Measurements from ENCODE around the gene NUB1. TPM values are rescaled to one million over a fixed set of nuclear protein-coding genes. Genes with fewer than 3 reads are reported as not detected.

The NUB1 gene
- total RNA-seq, 4 donors from 2014 or later = 45.9 to 59.1 (median 53.0) TPM

DNA sequence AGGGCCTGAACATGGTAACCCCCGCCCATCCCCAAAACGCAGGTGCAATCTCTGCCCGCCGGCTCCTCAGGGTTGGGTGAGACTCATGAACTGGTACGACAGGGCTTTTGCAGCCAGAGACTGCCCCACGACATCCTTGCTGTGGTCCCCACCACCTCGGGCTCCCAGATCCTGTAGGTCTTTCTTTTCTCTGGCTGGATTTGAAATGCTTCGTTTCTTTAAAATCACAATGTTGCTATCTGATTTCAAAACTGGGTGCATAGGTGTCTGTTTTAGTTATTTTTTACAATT is 46.3 kb downstream of the NUB1 start:
- H3K4me3 ChIP-seq = no peak overlapping the region
- TF ChIP-seq, protein P1, sequence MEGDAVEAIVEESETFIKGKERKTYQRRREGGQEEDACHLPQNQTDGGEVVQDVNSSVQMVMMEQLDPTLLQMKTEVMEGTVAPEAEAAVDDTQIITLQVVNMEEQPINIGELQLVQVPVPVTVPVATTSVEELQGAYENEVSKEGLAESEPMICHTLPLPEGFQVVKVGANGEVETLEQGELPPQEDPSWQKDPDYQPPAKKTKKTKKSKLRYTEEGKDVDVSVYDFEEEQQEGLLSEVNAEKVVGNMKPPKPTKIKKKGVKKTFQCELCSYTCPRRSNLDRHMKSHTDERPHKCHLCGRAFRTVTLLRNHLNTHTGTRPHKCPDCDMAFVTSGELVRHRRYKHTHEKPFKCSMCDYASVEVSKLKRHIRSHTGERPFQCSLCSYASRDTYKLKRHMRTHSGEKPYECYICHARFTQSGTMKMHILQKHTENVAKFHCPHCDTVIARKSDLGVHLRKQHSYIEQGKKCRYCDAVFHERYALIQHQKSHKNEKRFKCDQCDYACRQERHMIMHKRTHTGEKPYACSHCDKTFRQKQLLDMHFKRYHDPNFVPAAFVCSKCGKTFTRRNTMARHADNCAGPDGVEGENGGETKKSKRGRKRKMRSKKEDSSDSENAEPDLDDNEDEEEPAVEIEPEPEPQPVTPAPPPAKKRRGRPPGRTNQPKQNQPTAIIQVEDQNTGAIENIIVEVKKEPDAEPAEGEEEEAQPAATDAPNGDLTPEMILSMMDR (IDR thresholded peaks at IDR 0.05) = no peak
- no peak for TF ChIP-seq POLR2A (IDR thresholded peaks at IDR 0.05; ENCODE audit: low read depth)
- TF ChIP-seq POLR2AphosphoS5 (IDR thresholded peaks at IDR 0.05) = no peak
- TF ChIP-seq EP300 (IDR thresholded peaks at IDR 0.05) = no peak
- intact Hi-C loops (cut with DNase I) = no loop called here
- no peaks in the 10 kb centered on the region for H3K9me3 ChIP-seq
- H3K4me1 ChIP-seq = no peaks in the 10 kb centered on the region
- DNase-seq (ENCODE audit: extremely low spot score) = no peak
- H3K27me3 ChIP-seq = peaks cover 0 to 38% (median 3%) of the 10 kb centered on the region in 4 donors
- H3K27ac ChIP-seq (replicated peaks in 1 of 4) = no peak overlapping the region
- WGBS = 94% methylated on average over 8 of the region's 8 CpGs
- no peaks in the 10 kb centered on the region for H3K36me3 ChIP-seq

DNA sequence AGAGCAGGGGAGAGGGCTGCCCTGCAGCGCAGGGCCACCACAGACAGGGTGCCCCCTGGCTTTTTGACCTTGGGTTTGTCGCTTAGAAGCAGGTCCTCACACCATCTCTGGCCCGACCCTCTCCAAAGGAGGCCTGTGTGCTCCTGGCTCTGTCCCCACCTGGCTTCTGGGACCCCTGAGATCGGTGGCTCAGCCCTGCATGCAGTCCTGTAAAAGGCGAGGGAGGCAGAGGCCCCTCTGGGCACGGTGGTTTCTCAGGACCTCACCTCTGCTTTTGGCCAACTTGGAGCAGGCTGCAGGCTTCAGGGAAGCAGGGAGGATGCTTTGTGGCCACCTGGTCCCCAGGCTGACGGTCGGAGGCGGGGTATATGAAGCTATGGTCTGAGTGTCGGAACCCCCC is 46.8 kb downstream of the NUB1 start:
- DNase-seq (ENCODE audit: extremely low spot score) = no peak
- Histone ChIP-seq H3K27me3 (peaks cover 0 to 38% (median under 1%) of the 10 kb centered on the region in 4 donors), H3K9me3 (no peaks in the 10 kb centered on the region), H3K36me3 (no peaks in the 10 kb centered on the region), H3K27ac (replicated peaks in 1 of 4) (no peak overlapping the region), H3K4me3 (no peak overlapping the region), H3K4me1 (no peaks in the 10 kb centered on the region)
- intact Hi-C loops (cut with DNase I) = no loop called here
- 95% methylated on average over 10 of the region's 10 CpGs for WGBS
- no peak for TF ChIP-seq POLR2AphosphoS5 (IDR thresholded peaks at IDR 0.05)
- no peak for TF ChIP-seq EP300 (IDR thresholded peaks at IDR 0.05)
- TF ChIP-seq, protein P1 (IDR thresholded peaks at IDR 0.05) = no peak
- TF ChIP-seq POLR2A (IDR thresholded peaks at IDR 0.05; ENCODE audit: low read depth) = no peak

DNA sequence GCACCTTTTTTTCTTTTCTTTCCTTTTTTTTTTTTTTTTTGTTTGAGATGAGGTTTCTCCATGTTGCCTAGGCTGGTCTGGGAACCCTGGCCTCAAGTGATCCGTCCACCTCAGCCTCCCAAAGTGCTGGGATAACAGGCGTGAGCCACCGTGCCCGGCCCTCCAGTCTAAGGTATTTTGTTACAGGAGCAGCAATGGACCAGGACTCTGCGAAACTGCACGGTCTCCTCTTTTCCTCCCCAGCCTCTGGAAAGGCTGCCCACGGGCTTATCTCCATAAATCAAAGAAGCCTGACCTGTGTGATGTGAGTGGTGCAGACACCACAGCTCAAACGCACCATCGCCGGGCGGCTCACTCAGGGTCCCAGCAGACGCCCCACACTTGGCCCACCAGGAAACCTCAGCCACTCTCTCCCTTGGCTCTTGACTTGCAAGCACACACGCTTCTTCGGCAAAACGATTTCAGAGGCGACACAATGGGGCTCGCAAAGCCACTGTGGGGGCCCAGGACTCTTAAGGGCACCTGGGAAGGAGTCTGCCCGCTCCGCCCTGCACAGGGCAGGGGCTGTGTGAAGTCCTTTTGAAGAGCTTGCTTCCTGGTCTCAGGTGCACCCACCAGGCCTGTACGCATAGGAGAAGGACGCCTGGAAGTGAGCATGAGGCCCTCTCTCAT is 47.6 kb downstream of the NUB1 start:
- H3K4me3 ChIP-seq = no peak overlapping the region
- H3K27ac ChIP-seq (replicated peaks in 1 of 4) = no peak overlapping the region
- no peaks in the 10 kb centered on the region for H3K9me3 ChIP-seq
- intact Hi-C loops (cut with DNase I) = no loop called here
- H3K4me1 ChIP-seq = no peaks in the 10 kb centered on the region
- peaks cover 0 to 34% (median 0%) of the 10 kb centered on the region in 4 donors for H3K27me3 ChIP-seq
- TF ChIP-seq POLR2A (IDR thresholded peaks at IDR 0.05; ENCODE audit: low read depth) (no peak), POLR2AphosphoS5 (IDR thresholded peaks at IDR 0.05) (no peak), EP300 (IDR thresholded peaks at IDR 0.05) (no peak)
- TF ChIP-seq, protein P1 (IDR thresholded peaks at IDR 0.05) = no peak
- H3K36me3 ChIP-seq = no peaks in the 10 kb centered on the region
- WGBS = 95% methylated on average over 14 of the region's 21 CpGs
- DNase-seq (ENCODE audit: extremely low spot score) = no peak

DNA sequence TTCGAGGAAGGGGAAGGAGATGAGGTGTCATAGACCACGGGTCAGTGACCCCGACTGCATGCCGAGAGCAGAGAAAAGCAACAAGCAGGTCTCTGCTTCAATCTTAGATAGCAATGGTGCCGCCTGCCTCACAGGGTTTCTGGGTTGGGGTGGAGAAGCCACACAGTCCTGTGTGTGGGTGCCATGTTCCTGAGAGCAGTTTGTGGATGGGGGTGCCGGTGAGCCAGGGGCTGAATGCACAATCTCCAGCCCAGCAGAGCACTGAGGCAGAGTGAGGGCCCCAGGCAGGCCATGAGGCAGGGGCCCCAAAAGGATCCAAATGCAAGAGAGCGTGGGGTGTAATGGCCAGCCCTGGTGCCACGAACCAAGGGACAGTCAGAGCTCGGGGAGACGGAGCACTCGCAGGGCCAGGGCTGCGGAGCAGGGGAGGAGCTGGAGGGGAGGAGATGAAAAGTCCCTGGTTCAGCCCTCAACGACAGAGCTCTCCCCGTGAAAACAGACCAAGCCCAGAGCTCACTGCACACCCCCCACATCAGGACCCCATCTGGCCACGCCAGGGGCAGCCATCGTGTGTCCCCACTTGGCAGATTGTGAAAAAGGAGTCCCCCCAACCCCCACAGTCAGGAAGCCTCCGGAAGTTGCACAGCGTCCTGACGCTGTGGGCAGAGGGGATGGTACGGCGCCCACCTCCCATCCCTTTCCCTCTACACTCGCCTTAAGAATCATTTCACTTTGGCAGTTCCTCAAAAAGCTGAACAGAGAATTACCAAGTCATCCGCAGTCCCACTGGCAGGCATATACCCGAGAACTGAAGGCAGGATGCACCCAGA is 48.4 kb downstream of the NUB1 start:
- Histone ChIP-seq H3K9me3 (no peaks in the 10 kb centered on the region), H3K4me1 (no peaks in the 10 kb centered on the region), H3K36me3 (no peaks in the 10 kb centered on the region), H3K27me3 (peaks cover 0 to 31% (median 0%) of the 10 kb centered on the region in 4 donors), H3K4me3 (no peak overlapping the region), H3K27ac (replicated peaks in 1 of 4) (no peak overlapping the region)
- no peak for TF ChIP-seq EP300 (IDR thresholded peaks at IDR 0.05)
- WGBS = 87% methylated on average over 24 of the region's 24 CpGs
- intact Hi-C loops (cut with DNase I) = no loop called here
- DNase-seq (ENCODE audit: extremely low spot score) = no peak

DNA sequence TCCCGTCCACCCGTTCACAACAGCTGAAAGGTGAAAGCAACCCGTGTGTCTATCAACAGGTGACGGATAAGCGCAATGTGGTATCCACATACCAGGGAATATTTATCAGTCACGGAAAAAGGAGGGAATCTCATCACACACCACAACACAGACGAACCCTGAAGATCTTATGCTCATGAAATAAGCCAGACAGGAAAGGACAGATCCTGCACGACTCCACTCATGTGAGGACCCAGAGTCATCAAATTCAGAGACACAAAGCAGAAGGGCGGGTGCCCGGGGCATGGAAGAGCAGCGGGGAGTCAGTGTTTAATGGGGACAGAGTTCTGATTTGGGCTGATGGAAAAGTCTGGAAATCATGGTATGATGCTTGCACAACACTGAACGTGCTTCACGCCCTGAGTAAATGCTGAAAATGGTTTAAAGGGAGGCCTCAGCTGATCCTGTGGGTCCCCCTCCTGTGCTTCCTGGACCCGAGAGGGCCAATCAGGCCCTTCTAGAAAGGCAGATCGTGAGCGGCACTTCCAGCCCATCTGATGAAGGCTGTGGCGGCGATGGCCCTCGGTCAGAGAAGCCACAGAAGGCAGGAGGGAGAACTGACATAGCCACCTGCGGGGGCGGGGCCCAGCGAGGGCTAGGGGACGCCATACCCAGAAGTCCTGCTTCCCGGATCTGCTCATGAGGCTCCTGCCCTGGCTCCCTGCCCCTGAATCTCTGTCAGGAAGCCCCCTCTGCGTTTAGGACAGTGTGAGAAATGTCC is 49.2 kb downstream of the NUB1 start:
- no peak for DNase-seq (ENCODE audit: extremely low spot score)
- Histone ChIP-seq H3K27me3 (peaks cover 0 to 24% (median 0%) of the 10 kb centered on the region in 4 donors), H3K4me1 (no peaks in the 10 kb centered on the region), H3K4me3 (no peak overlapping the region), H3K9me3 (no peaks in the 10 kb centered on the region), H3K27ac (replicated peaks in 1 of 4) (no peak overlapping the region), H3K36me3 (no peaks in the 10 kb centered on the region)
- TF ChIP-seq EP300 (IDR thresholded peaks at IDR 0.05) = no peak
- TF ChIP-seq, protein P1 (IDR thresholded peaks at IDR 0.05) = no peak
- no peak for TF ChIP-seq POLR2A (IDR thresholded peaks at IDR 0.05; ENCODE audit: low read depth)
- no peak for TF ChIP-seq POLR2AphosphoS5 (IDR thresholded peaks at IDR 0.05)
- intact Hi-C loops (cut with DNase I) = no loop called here
- 78% methylated on average over 20 of the region's 25 CpGs for WGBS
